K562 treated with DMSO at 1 percent for 12 hours (cell line): ENCODE measurements around the gene BAG5. TPM values are rescaled to one million over a fixed set of nuclear protein-coding genes. Genes with fewer than 3 reads are reported as not detected.

Experiments
- total RNA-seq: library from RNA; unstranded; fragments of 300-600 nt; gene quantifications from 2 replicates; pipeline ENCODE4 v1.2.3, GENCODE V29; 2022; ENCODE audit not compliant: insufficient read depth

Gene BAG5
- 4.7 and 11.2 TPM in 2 replicates for total RNA-seq

GRCh38 chr14:103562429-103563225 lies at the start of gene BAG5, which contains the start of gene COA8:
Gene BAG5 (minus strand): TSS chr14:103562657. CDS start chr14:103561164, 1,493 bp downstream.
Gene COA8 (plus strand): TSS chr14:103562960. CDS start chr14:103563002, 42 bp downstream.

GRCh38 chr14:103528587-103529382 lies 33.7 kb downstream of the BAG5 start, which contains the start of gene TRMT61A:
Gene TRMT61A (plus strand): TSS chr14:103529196. CDS start chr14:103529979, 783 bp downstream.

GRCh38 chr14:103522649-103523574 lies 39.5 kb downstream of the BAG5 start, which contains the start of gene CKB:
Gene CKB (minus strand): TSS chr14:103522830. CDS start chr14:103522493, 337 bp downstream.

Other genes starting within 250 kb of the BAG5 start
- 106 and 203 TPM in 2 replicates for gene EIF5, start 228.4 kb downstream of the BAG5 start, total RNA-seq
- gene MARK3, start 177.2 kb downstream of the BAG5 start, total RNA-seq, result 33.2 and 52.1 TPM in 2 replicates
- gene CKB, start 39.8 kb downstream of the BAG5 start, total RNA-seq, result 267 and 339 TPM in 2 replicates
- gene TRMT61A, start 33.5 kb downstream of the BAG5 start, total RNA-seq, result 4.1 and 4.9 TPM in 2 replicates
- gene COA8, start 303 bp upstream of the BAG5 start, total RNA-seq, result 36.0 and 49.4 TPM in 2 replicates
- 68.2 and 148 TPM in 2 replicates for gene KLC1, start 66.6 kb upstream of the BAG5 start, total RNA-seq
- 22.9 and 23.2 TPM in 2 replicates for gene XRCC3, start 152.8 kb upstream of the BAG5 start, total RNA-seq
- 12.5 and 21.2 TPM in 2 replicates for gene ZFYVE21, start 153.2 kb upstream of the BAG5 start, total RNA-seq